DMS 273 treated with DMSO at 0.1 percent for 48 hours (cell line): ENCODE measurements around the gene DONSON.

Experiments used
- DNase-seq: peaks from one replicate; lab custom pipeline; 2025; lab: John Stamatoyannopoulos, UW

DONSON gene

GRCh38 chr21:33562389-33562788, 26.1 kb downstream of the DONSON start:
- DNase-seq: no peak

GRCh38 chr21:33561373-33561772, 27.1 kb downstream of the DONSON start:
- DNase-seq: no peak

DNA sequence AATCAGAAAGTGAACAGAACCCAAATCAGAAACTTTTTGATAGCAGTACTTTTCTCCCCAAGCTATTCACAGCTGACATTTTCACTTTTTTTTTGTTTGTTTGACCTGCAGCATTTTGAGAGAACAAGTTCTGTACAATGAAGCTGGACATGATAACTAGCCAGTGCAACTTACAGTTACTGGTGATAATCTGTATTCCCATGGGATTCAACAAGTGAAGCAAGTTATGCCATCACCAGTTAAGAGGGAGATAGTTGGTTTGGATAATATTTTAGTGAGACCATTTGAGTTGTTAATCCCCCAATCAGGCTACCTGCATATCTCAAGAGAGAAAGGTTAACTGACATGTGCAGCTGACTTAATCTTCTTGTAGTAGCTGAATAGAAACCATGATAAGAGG, 27.5 kb downstream of the DONSON start:
- DNase-seq: no peak

DNA sequence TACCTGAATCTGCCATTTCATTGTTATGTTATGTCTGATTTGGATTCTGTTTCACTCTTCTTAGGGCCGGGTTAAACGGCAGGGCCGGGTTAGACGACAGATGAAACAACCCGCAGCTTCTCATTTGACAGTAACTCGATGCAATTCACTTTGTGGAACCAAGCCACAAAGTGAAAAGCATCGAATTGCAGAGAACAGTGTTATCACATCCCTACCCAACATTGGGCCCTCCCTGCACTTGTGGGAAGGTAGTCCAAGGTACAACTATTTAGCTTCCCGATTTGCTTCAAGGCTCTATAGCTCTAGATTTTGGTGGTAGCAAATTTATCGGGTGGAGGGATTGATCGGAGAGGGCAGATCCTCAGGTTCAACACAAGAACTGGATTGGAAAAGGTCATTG, 28.7 kb downstream of the DONSON start:
- no peak for DNase-seq

DNA sequence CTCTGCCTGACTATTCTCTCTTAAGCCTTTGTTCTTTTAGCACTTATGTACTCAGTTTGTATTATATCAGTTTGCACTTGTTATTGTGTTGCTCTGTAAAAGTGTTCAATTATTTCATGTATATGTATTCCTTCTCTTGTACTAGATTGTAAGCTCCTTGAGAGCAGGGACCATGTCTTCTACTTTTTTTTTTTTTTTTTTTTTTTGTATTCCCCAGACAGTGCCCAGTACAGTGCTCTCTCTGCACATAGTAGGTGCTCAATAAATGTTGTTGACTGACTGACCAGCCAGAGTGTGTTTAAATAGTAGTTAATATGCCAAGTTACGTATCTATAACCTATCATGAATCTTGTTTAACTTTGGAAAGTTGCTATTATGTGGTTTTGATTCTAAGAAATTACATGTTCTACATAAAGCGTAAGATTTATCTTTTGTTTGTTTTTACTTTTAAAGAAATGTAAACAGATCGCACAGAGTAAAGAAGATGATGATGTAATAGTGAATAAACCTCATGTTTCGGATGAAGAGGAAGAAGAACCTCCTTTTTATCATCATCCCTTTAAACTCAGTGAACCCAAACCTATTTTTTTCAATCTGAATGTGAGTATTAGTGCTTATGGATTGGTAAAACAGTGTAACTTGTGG, 29.6 kb downstream of the DONSON start:
- DNase-seq: no peak

- DNase-seq: no peak
Measured at GRCh38 chr21:33557447-33557846, 31.0 kb downstream of the DONSON start.

GRCh38 chr21:33554982-33555344, 33.5 kb downstream of the DONSON start:
- DNase-seq: no peak

GRCh38 chr21:33554236-33554981, 34.1 kb downstream of the DONSON start:
- no peak for DNase-seq

- DNase-seq: no peak
Measured at GRCh38 chr21:33552999-33553598, 35.4 kb downstream of the DONSON start.

- no peak for DNase-seq
Measured at GRCh38 chr21:33552093-33552998, 36.1 kb downstream of the DONSON start.

DNA sequence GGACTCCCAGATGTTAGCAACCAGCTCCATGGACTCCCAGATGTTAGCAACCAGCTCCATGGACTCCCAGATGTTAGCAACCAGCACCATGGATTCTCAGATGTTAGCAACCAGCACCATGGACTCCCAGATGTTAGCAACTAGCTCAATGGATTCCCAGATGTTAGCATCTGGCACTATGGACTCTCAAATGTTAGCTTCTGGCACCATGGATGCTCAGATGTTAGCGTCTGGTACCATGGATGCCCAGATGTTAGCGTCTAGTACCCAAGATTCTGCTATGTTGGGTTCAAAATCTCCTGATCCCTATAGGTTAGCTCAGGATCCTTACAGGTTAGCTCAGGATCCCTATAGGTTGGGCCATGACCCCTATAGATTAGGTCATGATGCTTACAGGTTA, 36.8 kb downstream of the DONSON start:
- DNase-seq: no peak

DNA sequence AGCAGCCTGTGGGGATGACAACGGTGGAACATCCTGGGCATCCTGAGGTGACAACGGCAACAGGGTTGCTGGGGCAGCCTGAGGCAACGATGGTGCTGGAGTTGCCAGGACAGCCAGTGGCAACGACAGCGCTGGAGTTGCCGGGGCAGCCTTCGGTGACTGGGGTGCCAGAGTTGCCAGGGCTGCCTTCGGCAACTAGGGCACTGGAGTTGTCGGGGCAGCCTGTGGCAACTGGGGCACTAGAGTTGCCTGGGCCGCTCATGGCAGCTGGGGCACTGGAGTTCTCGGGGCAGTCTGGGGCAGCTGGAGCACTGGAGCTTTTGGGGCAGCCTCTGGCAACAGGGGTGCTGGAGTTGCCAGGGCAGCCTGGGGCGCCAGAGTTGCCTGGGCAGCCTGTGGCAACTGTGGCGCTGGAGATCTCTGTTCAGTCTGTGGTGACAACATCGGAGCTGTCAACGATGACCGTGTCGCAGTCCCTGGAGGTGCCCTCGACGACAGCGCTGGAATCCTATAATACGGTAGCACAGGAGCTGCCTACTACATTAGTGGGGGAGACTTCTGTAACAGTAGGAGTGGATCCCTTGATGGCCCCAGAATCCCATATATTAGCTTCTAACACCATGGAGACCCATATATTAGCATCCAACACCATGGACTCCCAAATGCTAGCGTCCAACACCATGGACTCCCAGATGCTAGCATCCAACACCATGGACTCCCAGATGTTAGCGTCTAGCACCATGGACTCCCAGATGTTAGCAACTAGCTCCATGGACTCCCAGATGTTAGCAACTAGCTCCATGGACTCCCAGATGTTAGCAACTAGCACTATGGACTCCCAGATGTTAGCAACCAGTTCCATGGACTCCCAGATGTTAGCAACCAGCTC, 37.5 kb downstream of the DONSON start:
- no peak for DNase-seq

GRCh38 chr21:33549848-33550771, 38.4 kb downstream of the DONSON start:
- DNase-seq: no peak

GRCh38 chr21:33546086-33546485, 42.4 kb downstream of the DONSON start:
- no peak for DNase-seq

DNA sequence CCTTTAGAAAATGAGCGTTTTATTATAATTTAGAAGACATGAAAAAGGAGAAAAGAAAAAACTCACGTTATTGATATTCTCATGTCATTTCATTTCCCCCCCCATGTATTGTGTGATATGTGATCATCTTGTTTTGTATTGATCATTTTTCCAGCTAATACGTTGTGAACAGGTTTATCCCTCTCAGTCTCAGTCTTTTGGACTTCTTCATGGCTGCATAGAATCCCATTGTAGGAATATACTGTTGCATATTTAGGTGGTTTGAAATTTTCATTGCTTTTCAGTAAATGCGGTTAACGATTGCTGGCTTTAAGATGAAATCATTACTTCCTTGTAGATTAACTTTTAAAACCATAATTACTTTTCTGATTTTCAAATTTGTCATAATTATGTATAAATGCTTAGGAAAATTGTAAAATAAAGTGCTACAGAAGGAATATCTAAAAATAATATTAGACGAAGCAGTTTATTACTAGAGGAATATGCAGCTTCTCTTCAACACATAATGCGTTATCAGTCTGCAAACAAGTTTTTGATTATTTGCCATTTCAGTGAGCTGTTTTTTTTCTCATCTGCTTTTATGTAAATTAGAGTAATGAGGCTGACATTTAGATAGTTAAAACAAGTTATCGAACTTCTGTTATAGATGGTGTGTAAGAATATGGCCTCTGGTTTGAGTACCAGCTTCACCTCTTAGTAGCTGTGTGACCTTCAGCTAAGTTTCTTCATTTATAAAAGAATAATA, 43.9 kb downstream of the DONSON start:
- DNase-seq: no peak

DNA sequence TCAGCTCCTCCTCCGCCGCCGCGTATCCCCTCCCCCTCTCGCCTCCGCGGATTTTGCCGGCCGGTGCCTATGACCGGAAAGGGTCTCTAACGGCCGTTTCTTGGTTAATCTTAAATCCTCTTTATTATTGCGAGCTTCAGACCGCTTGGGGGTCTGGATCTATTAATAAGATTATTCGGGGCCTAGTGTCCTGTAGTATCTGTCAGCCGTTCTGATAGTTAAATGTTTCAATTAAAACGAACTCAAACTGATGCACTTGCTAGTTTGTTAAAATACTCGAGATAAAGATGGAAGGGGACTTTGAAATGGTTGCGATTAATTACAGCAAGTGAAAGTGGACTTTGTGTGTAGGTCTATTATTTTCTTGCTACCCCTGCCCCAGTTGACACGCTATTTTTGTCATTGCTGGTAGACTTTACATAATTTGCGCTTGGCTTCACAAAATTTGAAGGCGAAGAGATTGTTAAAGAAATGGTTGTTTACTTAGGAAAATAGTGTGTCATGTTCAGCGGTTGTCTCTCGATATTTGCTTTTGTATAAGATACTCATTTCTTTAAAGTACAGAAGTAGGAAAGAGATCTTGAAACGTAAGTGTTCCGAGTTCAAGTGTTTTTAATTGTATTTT, 44.9 kb downstream of the DONSON start:
- no peak for DNase-seq

- peak; percentile 97 for DNase-seq
Measured at GRCh38 chr21:33542640-33543504, 45.6 kb downstream of the DONSON start, which contains the start of gene SON. Gene SON (plus strand): TSS chr21:33543038. CDS start chr21:33543093, 55 bp downstream.
